ENCODE data around the gene FURIN. TPM values are rescaled to one million over a fixed set of nuclear protein-coding genes. Genes with fewer than 3 reads are reported as not detected.
A peak's percentile ranks its signal among the peaks of the same experiment; 100 is the strongest.

Gene FURIN
- total and polyA plus RNA-seq, 4 donors = 57.1 to 159 (median 92.1) TPM

- no peak for ATAC-seq (ENCODE audit: insufficient read depth, low FRiP score)
- Histone ChIP-seq H3K27ac (ENCODE audit: low read depth in 1 of 2, low read length in 1 of 2) (no peak overlapping the region), H3K4me1 (ENCODE audit: control insufficient read depth in 5 of 5, insufficient read depth in 5 of 5, low read length in 5 of 5) (peaks cover 0 to 7% (median 0%) of the 10 kb centered on the region in 5 donors), H3K36me3 (ENCODE audit: control insufficient read depth in 4 of 4, insufficient read depth in 4 of 4, low read length in 4 of 4) (no peaks in the 10 kb centered on the region), H3K27me3 (ENCODE audit: control insufficient read depth in 3 of 3, insufficient read depth in 3 of 3, low read length in 2 of 3) (no peaks in the 10 kb centered on the region), H3K4me3 (no peak overlapping the region), H3K9me3 (ENCODE audit: control insufficient read depth in 4 of 4, insufficient read depth in 3 of 4, low read length in 3 of 4) (no peaks in the 10 kb centered on the region), H3K9ac (ENCODE audit: insufficient read depth in 1 of 2, low read length in 2 of 2) (no peak overlapping the region)
- TF ChIP-seq CTCF (IDR thresholded peaks at IDR 0.05; ENCODE audit: control extremely low read depth, extremely low read depth) = no peak
- WGBS, 2 donors = 83 to 85% methylated on average over 20 of the region's 20 CpGs
- DNase-seq = no peak
Observed at GRCh38 chr15:90826886-90827435, 41.4 kb upstream of the FURIN start.

GRCh38 chr15:90828111-90828510, 40.3 kb upstream of the FURIN start:
- Histone ChIP-seq H3K36me3 (ENCODE audit: control insufficient read depth in 4 of 4, insufficient read depth in 4 of 4, low read length in 4 of 4) (no peaks in the 10 kb centered on the region), H3K27me3 (ENCODE audit: control insufficient read depth in 3 of 3, insufficient read depth in 3 of 3, low read length in 2 of 3) (no peaks in the 10 kb centered on the region), H3K9ac (ENCODE audit: insufficient read depth in 1 of 2, low read length in 2 of 2) (no peak overlapping the region), H3K4me1 (ENCODE audit: control insufficient read depth in 5 of 5, insufficient read depth in 5 of 5, low read length in 5 of 5) (peaks cover 0 to 7% (median 0%) of the 10 kb centered on the region in 5 donors), H3K4me3 (no peak overlapping the region), H3K27ac (ENCODE audit: low read depth in 1 of 2, low read length in 1 of 2) (no peak overlapping the region), H3K9me3 (ENCODE audit: control insufficient read depth in 4 of 4, insufficient read depth in 3 of 4, low read length in 3 of 4) (no peaks in the 10 kb centered on the region)
- 94% methylated on average over 12 of the region's 12 CpGs for WGBS, 2 donors
- no peak for ATAC-seq (ENCODE audit: insufficient read depth, low FRiP score)
- no peak for DNase-seq
- TF ChIP-seq CTCF (IDR thresholded peaks at IDR 0.05; ENCODE audit: control extremely low read depth, extremely low read depth) = no peak

GRCh38 chr15:90829126-90829525, 39.3 kb upstream of the FURIN start:
- no peak for TF ChIP-seq CTCF (IDR thresholded peaks at IDR 0.05; ENCODE audit: control extremely low read depth, extremely low read depth)
- no peak for DNase-seq
- Histone ChIP-seq H3K4me1 (ENCODE audit: control insufficient read depth in 5 of 5, insufficient read depth in 5 of 5, low read length in 5 of 5) (peaks cover 0 to 7% (median 0%) of the 10 kb centered on the region in 5 donors), H3K9ac (ENCODE audit: insufficient read depth in 1 of 2, low read length in 2 of 2) (no peak overlapping the region), H3K9me3 (ENCODE audit: control insufficient read depth in 4 of 4, insufficient read depth in 3 of 4, low read length in 3 of 4) (no peaks in the 10 kb centered on the region), H3K4me3 (no peak overlapping the region), H3K27me3 (ENCODE audit: control insufficient read depth in 3 of 3, insufficient read depth in 3 of 3, low read length in 2 of 3) (no peaks in the 10 kb centered on the region), H3K36me3 (ENCODE audit: control insufficient read depth in 4 of 4, insufficient read depth in 4 of 4, low read length in 4 of 4) (no peaks in the 10 kb centered on the region), H3K27ac (ENCODE audit: low read depth in 1 of 2, low read length in 1 of 2) (peak overlapping the region in 1 of 2 donors; percentile 91)
- WGBS, 2 donors = 88 to 90% methylated on average over 6 of the region's 6 CpGs
- ATAC-seq (ENCODE audit: insufficient read depth, low FRiP score) = no peak

GRCh38 chr15:90829942-90830440, 38.4 kb upstream of the FURIN start:
- TF ChIP-seq CTCF (IDR thresholded peaks at IDR 0.05; ENCODE audit: control extremely low read depth, extremely low read depth) = no peak
- H3K9ac ChIP-seq (ENCODE audit: insufficient read depth in 1 of 2, low read length in 2 of 2) = no peak overlapping the region
- ATAC-seq (ENCODE audit: insufficient read depth, low FRiP score) (peak; percentile 49), DNase-seq (peak in 2 of 3 donors; percentile 39 to 59)
- peaks cover 0 to 7% (median 0%) of the 10 kb centered on the region in 5 donors for H3K4me1 ChIP-seq (ENCODE audit: control insufficient read depth in 5 of 5, insufficient read depth in 5 of 5, low read length in 5 of 5)
- peak overlapping the region in 1 of 2 donors; percentile 91 for H3K27ac ChIP-seq (ENCODE audit: low read depth in 1 of 2, low read length in 1 of 2)
- H3K27me3 ChIP-seq (ENCODE audit: control insufficient read depth in 3 of 3, insufficient read depth in 3 of 3, low read length in 2 of 3) = no peaks in the 10 kb centered on the region
- H3K36me3 ChIP-seq (ENCODE audit: control insufficient read depth in 4 of 4, insufficient read depth in 4 of 4, low read length in 4 of 4) = no peaks in the 10 kb centered on the region
- H3K4me3 ChIP-seq = no peak overlapping the region
- no peaks in the 10 kb centered on the region for H3K9me3 ChIP-seq (ENCODE audit: control insufficient read depth in 4 of 4, insufficient read depth in 3 of 4, low read length in 3 of 4)
- 10 to 21% methylated on average over 15 of the region's 15 CpGs for WGBS, 2 donors

Measured in lung (tissue), 12 donors.